ENCODE results near the gene PRKCQ.

PRKCQ gene

GRCh38 chr10:6579904-6580278 lies at the start of gene PRKCQ:
Gene PRKCQ (minus strand): TSS chr10:6580276. CDS start chr10:6515135, 65,141 bp downstream.
- peak; percentile 61 for DNase-seq (ENCODE audit: low read depth, low spot score)

DNA sequence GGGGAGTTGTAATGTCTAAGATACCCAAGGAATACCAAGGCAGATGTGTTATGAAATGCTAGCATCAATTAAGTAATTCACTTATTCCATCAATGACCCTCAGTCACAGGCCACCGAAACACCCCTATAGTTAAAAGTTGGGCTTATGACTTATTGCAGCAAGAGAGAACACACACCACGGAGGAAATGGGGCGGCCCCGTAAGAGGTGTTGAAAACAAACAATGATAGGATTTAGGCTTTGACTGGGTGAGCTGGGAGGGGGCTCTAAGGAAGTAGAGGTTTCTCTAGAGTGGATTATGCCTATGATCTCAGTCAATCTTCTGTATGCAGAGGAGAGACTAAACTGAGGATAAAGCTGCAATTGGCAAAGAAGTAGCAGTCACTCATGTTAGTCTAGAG lies 45.4 kb upstream of the PRKCQ start:
- no peak for DNase-seq (ENCODE audit: low read depth, low spot score)

- DNase-seq (ENCODE audit: low read depth, low spot score), result no peak
Observed at GRCh38 chr10:6624392-6624791, 44.3 kb upstream of the PRKCQ start.

DNA sequence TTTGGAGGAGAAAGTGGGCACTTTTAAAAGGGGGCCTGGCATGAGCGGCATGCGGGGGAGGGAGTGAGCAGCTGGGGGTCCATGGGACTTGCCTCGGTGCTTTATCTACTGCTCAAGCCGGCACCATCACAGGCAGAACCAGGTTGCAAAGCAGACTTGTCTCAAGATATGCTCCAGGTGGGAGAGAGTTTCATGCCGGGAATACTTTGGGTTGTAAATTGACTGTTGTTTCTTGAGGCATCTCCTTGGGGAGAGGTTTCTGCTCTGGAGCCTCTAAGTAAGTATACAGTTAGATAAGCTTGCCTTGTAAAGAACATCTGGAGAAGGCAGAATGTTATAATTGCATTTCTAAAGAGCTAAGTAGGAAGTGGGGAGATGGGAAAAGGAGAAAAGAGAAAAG lies 42.8 kb upstream of the PRKCQ start:
- no peak for DNase-seq (ENCODE audit: low read depth, low spot score)

DNA sequence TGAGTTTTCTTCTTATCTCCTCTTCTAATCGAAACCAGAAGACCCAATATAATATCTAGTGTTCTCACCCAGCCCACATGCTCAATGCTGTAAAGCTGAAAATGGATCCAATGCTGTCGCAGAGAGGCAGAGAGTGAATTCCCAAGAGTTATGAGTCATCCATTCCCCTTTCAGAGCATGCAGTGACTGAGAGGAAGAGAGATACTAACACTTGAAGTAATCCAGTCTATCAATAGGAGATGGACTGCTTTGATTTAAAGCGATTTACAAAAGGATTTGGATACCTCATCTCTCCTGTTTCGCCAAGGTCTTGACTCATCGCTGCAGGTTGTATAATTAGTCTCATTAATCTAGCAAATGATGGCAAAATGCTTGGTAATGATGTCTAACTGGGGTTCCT lies 41.5 kb upstream of the PRKCQ start:
- no peak for DNase-seq (ENCODE audit: low read depth, low spot score)

DNA sequence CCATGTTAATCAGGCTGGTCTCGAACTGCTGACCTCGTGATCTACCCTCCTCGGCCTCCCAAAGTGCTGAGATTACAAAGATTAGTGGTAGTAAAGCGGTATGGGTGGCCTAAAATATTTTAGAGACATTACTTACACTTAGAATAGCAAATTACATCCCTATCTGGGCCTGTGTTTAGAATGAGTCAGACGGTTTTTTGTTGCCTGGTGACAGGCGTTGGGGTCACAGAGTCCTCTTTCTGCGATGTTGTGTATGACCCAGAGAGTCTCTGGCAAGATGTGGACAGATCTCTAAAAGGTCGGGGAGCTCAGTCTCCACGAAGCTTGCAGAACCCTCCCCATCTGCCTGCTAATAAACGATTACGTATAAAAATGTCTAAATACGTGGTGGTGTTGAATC lies 39.6 kb upstream of the PRKCQ start:
- DNase-seq (ENCODE audit: low read depth, low spot score), result no peak

- no peak for DNase-seq (ENCODE audit: low read depth, low spot score)
Observed at GRCh38 chr10:6618340-6618739, 38.3 kb upstream of the PRKCQ start.

DNA sequence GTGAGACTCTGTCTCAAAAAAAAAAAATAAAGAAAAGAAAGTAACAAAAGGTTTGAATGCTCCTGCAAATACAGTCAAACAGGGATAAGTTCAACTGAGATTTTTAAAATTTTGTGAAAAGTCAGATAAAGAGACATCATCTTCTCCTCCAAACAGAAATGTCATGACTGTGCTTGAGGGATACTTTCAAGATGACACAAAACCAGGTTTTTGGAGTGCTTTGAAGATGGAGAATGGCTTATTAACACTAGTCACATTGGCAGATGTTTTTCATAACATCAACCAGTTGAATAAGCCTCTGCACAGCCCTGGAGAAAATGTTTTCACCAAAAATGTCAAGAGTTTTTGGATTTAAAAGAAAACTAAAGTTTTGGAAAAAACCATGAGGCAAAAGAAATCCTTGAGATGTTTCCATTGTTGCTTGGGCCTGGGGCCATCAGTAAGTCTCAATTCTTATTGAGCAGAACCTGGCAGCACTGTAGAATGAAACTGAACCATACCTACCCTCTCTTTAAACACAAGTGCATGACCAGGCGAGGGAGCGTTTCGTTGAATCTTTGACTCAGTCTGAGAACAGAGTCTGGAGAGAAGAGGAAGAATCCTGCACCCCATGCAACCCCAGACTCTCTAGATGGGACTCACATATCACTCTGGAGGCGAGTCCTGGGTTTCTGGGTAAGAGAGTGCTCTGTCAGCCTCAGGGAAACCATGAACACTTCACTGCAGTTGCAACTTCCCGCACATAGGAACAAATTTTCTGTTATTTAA lies 37.4 kb upstream of the PRKCQ start:
- no peak for DNase-seq (ENCODE audit: low read depth, low spot score)

DNA sequence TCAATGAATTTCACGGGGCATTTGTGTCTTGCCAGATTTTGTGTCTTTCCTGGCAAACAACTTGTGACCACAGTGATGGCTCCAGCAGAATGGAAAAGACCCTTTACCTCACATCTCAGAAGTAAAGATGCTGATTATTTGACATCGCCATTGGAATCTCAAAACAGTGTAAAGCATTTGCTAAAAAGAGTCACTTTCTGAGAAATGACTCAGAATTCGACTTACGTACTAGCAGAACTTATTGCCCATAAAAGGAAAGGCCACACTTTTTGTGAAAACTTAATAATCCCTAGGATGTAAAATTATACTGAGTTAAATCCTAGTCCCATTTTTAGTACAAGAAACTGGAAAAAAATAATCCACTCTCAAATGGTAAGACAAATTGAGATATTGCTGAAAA lies 35.9 kb upstream of the PRKCQ start:
- no peak for DNase-seq (ENCODE audit: low read depth, low spot score)

GRCh38 chr10:6612371-6612770 lies 32.3 kb upstream of the PRKCQ start:
- DNase-seq (ENCODE audit: low read depth, low spot score), result no peak

GRCh38 chr10:6610647-6611046 lies 30.6 kb upstream of the PRKCQ start:
- no peak for DNase-seq (ENCODE audit: low read depth, low spot score)

- DNase-seq (ENCODE audit: low read depth, low spot score), result no peak
Observed at GRCh38 chr10:6609625-6610024, 29.5 kb upstream of the PRKCQ start.

DNA sequence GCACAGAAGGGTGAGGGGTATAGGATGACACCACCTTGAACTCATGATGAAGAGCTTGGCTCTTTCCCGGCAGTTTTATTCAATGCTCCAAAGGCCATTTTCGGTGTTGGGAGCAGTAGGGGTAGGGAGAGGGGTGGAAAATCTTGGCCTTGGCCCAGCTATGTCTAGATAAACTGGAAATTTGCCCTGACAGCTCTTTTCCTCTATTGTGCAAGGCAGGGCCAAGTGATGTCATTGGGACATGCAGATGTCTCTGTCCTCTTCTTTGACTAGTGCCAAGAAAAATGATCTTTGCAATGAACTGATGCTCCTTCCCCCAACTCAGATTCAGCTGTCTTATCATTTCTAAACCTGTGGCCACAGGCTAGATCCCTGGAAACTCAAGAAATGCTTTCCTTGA lies 27.7 kb upstream of the PRKCQ start:
- no peak for DNase-seq (ENCODE audit: low read depth, low spot score)

- DNase-seq (ENCODE audit: low read depth, low spot score), result no peak
Observed at GRCh38 chr10:6607182-6607581, 27.1 kb upstream of the PRKCQ start.

GRCh38 chr10:6603142-6604125 lies 23.4 kb upstream of the PRKCQ start:
- DNase-seq (ENCODE audit: low read depth, low spot score), result no peak

- no peak for DNase-seq (ENCODE audit: low read depth, low spot score)
Observed at GRCh38 chr10:6602700-6603084, 22.6 kb upstream of the PRKCQ start.

- no peak for DNase-seq (ENCODE audit: low read depth, low spot score)
Observed at GRCh38 chr10:6602026-6602699, 22.1 kb upstream of the PRKCQ start.

GRCh38 chr10:6601246-6601805 lies 21.2 kb upstream of the PRKCQ start:
- no peak for DNase-seq (ENCODE audit: low read depth, low spot score)

DNA sequence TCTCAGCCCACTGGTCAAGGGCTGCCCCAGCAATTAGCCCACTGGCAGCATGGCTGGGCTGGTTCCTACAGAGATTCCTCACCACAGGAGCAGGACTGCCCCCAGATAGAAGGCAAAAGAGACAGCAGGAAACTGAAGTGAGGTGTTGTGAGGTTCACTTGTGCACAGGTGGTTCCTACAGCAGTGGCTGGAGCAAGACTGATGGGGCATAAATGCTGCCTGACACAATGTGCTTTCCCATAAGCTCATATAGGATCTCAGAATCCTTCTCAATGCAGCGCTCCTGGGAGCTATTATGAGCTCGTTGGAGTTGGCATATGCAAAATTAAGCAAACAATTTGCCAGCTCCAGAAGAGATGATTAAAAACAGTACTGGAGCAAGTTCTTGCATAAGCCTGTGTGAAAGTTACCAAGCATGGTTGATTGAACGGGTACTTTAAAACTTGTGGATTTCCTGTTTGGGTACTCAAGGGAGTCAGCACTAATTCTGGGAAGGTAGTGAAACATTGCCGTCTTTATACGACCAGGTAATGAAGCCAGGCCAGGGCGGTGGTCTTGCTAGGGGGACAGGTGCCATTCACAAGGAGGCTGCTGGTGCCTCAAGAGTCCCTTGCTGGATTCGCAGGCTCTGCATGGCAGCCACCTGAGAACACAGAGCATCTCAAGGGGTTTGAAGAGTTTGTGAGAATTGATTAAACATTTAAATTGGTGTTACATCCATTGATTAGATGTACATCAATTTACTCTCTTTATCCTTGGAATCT lies 20.3 kb upstream of the PRKCQ start:
- DNase-seq (ENCODE audit: low read depth, low spot score), result no peak

DNA sequence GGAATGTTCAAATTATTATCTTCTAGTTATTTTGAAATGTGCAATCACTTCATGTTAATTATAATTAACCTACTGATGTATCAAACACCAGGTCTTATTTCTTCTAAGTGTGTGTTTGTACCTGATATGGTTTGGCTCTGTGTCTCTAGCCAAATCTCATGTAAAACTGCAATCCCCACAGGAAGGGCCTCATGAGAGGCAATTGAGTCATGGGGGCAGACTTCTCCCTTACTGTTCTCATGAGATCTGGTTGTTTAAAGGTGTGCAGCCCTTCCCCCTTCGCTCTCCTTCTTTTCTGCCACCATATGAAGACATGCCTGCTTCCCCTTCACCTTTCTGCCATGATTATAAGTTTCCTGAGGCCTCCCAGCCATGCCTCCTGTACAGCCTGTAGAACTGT lies 18.6 kb upstream of the PRKCQ start:
- no peak for DNase-seq (ENCODE audit: low read depth, low spot score)

GRCh38 chr10:6597478-6597877 lies 17.4 kb upstream of the PRKCQ start:
- DNase-seq (ENCODE audit: low read depth, low spot score), result no peak
